ENCODE results near the gene SPEM3. TPM values are rescaled to one million over a fixed set of nuclear protein-coding genes. Genes with fewer than 3 reads are reported as not detected.

The SPEM3 gene
- total and polyA plus RNA-seq, 2 of the 13 experiments (the other 11 are each of a cell fraction or from before 2014, with no cell fraction given), result not detected

DNA sequence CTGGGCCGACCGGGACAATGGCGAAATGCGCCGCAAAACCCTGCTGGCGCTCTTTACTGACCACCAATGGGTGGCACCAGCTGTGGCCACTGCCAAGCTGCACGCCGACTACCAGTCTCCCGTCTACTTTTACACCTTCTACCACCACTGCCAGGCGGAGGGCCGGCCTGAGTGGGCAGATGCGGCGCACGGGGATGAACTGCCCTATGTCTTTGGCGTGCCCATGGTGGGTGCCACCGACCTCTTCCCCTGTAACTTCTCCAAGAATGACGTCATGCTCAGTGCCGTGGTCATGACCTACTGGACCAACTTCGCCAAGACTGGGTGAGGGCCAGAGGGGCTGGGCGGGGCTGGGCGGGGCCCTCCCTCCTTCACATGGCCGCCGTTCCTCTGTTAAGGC is 12.9 kb upstream of the SPEM3 start:
- Histone ChIP-seq H2AFZ (ENCODE audit: low read length) (no peak overlapping the region), H3K27me3 (ENCODE audit: control insufficient read depth in 1 of 2, insufficient read depth in 2 of 2, low read length in 2 of 2) (peaks cover 1 to 5% of the 10 kb centered on the region in 2 experiments; a peak in 1 of 5 replicates), H3K79me2 (ENCODE audit: insufficient read depth, low read length) (no peaks in the 10 kb centered on the region), H3K4me3 (replicated peaks in 1 of 3; ENCODE audit: insufficient read depth in 1 of 3, low read depth in 2 of 3, low read length in 3 of 3) (no peak overlapping the region), H4K20me1 (ENCODE audit: insufficient read depth, low read length) (no peaks in the 10 kb centered on the region), H3K9ac (ENCODE audit: insufficient read depth, low read depth, low read length) (no peak overlapping the region), H3K27ac (ENCODE audit: extremely low read length, insufficient read depth, low read length) (no peak overlapping the region), H3K36me3 (replicated peaks in 1 of 2; ENCODE audit: control insufficient read depth in 1 of 2, insufficient read depth in 2 of 2, low read length in 2 of 2) (no peaks in the 10 kb centered on the region), H3K9me3 (ENCODE audit: low read length) (no peaks in the 10 kb centered on the region), H3K4me2 (ENCODE audit: low read depth, low read length) (no peak overlapping the region), H3K4me1 (ENCODE audit: insufficient read depth, low read length) (0 out of 2 replicates have a peak, but pooled peaks cover 11% of the 10 kb centered on the region)
- 91% methylated on average over 23 of the region's 23 CpGs for WGBS (ENCODE audit: low lambda C conversion rate)
- CTCF ChIA-PET (ENCODE audit: low intra/inter-chr PET ratio, low total read pairs), result no interaction called here
- intact Hi-C loops (cut with micrococcal nuclease; ENCODE audit: unreplicated experiment) (no loop called here), in situ Hi-C loops (cut with HindIII; ENCODE audit: extremely low pct_ligation_motif_present, low pct_unique_long_range_greater_than_20kb) (no loop called here)
- ATAC-seq (no peak), FAIRE-seq (no peak), DNase-seq (ENCODE audit: low spot score) (no peak)
- POLR2A ChIA-PET, result no interaction called here
- TF ChIP-seq ATF7 (IDR thresholded peaks at IDR 0.05), result peak; percentile 95
- no peak for TF ChIP-seq ATF7 (CRISPR knock-in tag; IDR thresholded peaks at IDR 0.05)
- TF ChIP-seq CREB1 (IDR thresholded peaks at IDR 0.05), result peak; percentile 78
- no peak for TF ChIP-seq CREB1 (CRISPR knock-in tag; IDR thresholded peaks at IDR 0.05)
- no peak for TF ChIP-seq ZNF12 (CRISPR knock-in tag; IDR thresholded peaks at IDR 0.05)
- TF ChIP-seq, protein P1, sequence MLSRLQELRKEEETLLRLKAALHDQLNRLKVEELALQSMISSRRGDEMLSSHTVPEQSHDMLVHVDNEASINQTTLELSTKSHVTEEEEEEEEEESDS (CRISPR knock-in tag; IDR thresholded peaks at IDR 0.05; ENCODE audit: borderline replicate concordance), result no peak
- TF ChIP-seq ZNF451 (CRISPR knock-in tag; IDR thresholded peaks at IDR 0.05), result no peak
- no TSS peak for BruUV-seq (replicated peaks)

DNA sequence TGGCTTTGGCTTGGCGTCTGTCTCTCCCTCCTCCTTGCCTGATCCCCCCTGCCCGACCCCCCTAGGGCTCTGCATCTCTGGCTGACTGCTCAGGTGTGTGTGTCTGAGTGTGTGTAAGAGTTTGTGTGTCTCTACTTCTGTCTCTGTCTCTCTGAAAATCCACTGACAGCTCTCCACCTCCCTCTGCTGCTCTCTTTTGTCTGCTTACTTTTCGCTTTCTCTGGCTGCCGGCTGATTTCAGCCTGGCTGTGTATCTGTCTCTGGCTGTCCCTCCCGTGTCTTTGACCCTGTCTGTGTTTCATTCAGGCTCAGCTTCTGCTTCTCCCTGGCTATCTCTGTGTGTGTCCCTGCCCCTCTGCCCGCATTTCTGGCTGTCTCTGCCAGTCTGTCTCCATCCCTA is 12.3 kb upstream of the SPEM3 start:
- POLR2A ChIA-PET, result no interaction called here
- H3K4me2 ChIP-seq (ENCODE audit: low read depth, low read length), result no peak overlapping the region
- TF ChIP-seq STAG1 (CRISPR knock-in tag; IDR thresholded peaks at IDR 0.05), result peak; percentile 39
- TF ChIP-seq, protein P2, sequence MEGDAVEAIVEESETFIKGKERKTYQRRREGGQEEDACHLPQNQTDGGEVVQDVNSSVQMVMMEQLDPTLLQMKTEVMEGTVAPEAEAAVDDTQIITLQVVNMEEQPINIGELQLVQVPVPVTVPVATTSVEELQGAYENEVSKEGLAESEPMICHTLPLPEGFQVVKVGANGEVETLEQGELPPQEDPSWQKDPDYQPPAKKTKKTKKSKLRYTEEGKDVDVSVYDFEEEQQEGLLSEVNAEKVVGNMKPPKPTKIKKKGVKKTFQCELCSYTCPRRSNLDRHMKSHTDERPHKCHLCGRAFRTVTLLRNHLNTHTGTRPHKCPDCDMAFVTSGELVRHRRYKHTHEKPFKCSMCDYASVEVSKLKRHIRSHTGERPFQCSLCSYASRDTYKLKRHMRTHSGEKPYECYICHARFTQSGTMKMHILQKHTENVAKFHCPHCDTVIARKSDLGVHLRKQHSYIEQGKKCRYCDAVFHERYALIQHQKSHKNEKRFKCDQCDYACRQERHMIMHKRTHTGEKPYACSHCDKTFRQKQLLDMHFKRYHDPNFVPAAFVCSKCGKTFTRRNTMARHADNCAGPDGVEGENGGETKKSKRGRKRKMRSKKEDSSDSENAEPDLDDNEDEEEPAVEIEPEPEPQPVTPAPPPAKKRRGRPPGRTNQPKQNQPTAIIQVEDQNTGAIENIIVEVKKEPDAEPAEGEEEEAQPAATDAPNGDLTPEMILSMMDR (CRISPR knock-in tag; IDR thresholded peaks at IDR 0.05), result peak; percentile 40
- TF ChIP-seq PHB2 (IDR thresholded peaks at IDR 0.05; ENCODE audit: partially characterized antibody), result no peak
- H4K20me1 ChIP-seq (ENCODE audit: insufficient read depth, low read length), result no peaks in the 10 kb centered on the region
- CTCF ChIA-PET (ENCODE audit: low intra/inter-chr PET ratio, low total read pairs), result no interaction called here
- DNase-seq (ENCODE audit: low spot score) (no peak), ATAC-seq (no peak), FAIRE-seq (no peak)
- H3K36me3 ChIP-seq (replicated peaks in 1 of 2; ENCODE audit: control insufficient read depth in 1 of 2, insufficient read depth in 2 of 2, low read length in 2 of 2), result no peaks in the 10 kb centered on the region
- no peak overlapping the region for H3K27ac ChIP-seq (ENCODE audit: extremely low read length, insufficient read depth, low read length)
- WGBS (ENCODE audit: low lambda C conversion rate), result 48% methylated on average over 5 of the region's 6 CpGs
- no peak overlapping the region for H3K9ac ChIP-seq (ENCODE audit: insufficient read depth, low read depth, low read length)
- in situ Hi-C loops (cut with HindIII; ENCODE audit: extremely low pct_ligation_motif_present, low pct_unique_long_range_greater_than_20kb), result no loop called here
- intact Hi-C loops (cut with micrococcal nuclease; ENCODE audit: unreplicated experiment), result no loop called here
- H3K27me3 ChIP-seq (ENCODE audit: control insufficient read depth in 1 of 2, insufficient read depth in 2 of 2, low read length in 2 of 2), result peaks cover 1 to 5% of the 10 kb centered on the region in 2 experiments; a peak in 1 of 5 replicates
- H2AFZ ChIP-seq (ENCODE audit: low read length), result no peak overlapping the region
- H3K9me3 ChIP-seq (ENCODE audit: low read length), result no peaks in the 10 kb centered on the region
- BruUV-seq (replicated peaks), result no TSS peak
- H3K79me2 ChIP-seq (ENCODE audit: insufficient read depth, low read length), result no peaks in the 10 kb centered on the region
- H3K4me1 ChIP-seq (ENCODE audit: insufficient read depth, low read length), result 0 out of 2 replicates have a peak, but pooled peaks cover 13% of the 10 kb centered on the region
- H3K4me3 ChIP-seq (replicated peaks in 1 of 3; ENCODE audit: insufficient read depth in 1 of 3, low read depth in 2 of 3, low read length in 3 of 3), result no peak overlapping the region

Data from HepG2 (cell line).